ENCODE measurements around the gene GABBR2.
"Not testable (repeated sequence)": the region's sequence is repeated elsewhere in the genome, so short reads cannot be mapped to it uniquely, and the experiment has no call there.

The GABBR2 gene

DNA sequence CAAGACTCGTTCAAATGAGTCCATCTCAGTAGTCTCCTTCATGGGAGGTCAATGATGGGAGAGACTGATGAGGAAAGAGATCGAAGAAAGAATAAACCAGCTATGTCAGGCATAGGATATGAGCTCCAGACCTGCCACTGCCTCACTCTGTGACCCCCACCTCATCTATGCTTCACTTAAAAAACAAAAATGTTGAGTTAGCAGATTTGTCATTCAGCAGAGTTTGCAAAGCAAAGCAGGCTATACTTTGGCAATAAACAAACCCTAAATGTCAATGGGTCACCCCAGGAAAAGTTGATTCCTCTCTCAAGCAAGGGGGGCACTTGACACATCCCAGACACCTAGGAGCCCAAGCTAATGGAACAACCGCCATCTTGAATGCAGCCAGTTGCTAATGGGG lies 117.0 kb downstream of the GABBR2 start:
- no peak for DNase-seq (ENCODE audit: low read depth)
- H3K4me3 ChIP-seq (ENCODE audit: low read depth, low read length) = no peak overlapping the region
- TF ChIP-seq, protein P1, sequence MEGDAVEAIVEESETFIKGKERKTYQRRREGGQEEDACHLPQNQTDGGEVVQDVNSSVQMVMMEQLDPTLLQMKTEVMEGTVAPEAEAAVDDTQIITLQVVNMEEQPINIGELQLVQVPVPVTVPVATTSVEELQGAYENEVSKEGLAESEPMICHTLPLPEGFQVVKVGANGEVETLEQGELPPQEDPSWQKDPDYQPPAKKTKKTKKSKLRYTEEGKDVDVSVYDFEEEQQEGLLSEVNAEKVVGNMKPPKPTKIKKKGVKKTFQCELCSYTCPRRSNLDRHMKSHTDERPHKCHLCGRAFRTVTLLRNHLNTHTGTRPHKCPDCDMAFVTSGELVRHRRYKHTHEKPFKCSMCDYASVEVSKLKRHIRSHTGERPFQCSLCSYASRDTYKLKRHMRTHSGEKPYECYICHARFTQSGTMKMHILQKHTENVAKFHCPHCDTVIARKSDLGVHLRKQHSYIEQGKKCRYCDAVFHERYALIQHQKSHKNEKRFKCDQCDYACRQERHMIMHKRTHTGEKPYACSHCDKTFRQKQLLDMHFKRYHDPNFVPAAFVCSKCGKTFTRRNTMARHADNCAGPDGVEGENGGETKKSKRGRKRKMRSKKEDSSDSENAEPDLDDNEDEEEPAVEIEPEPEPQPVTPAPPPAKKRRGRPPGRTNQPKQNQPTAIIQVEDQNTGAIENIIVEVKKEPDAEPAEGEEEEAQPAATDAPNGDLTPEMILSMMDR (IDR thresholded peaks at IDR 0.05; ENCODE audit: control insufficient read depth, extremely low read depth, insufficient read depth) = no peak

DNA sequence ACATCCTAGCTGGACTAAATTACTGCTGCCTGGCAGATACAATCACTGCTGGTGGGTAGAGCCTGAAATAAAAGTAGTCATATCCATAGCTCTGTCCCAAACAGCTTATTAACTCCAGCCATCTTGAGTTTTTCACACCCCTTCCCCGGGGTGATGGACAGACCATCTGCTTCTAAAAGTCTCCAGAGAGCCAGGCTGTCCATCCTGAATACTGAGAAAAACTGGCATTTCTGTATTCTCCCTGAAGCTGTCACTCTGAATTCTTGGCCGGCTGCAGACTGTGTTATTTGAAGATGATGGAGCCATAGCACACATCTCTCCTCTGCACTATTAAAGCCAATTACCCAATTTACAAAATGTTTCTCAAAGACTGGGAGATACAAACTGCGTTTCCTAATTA lies 118.6 kb downstream of the GABBR2 start:
- no peak for DNase-seq (ENCODE audit: low read depth)
- no peak overlapping the region for H3K4me3 ChIP-seq (ENCODE audit: low read depth, low read length)
- TF ChIP-seq, protein P1 (IDR thresholded peaks at IDR 0.05; ENCODE audit: control insufficient read depth, extremely low read depth, insufficient read depth) = no peak

DNA sequence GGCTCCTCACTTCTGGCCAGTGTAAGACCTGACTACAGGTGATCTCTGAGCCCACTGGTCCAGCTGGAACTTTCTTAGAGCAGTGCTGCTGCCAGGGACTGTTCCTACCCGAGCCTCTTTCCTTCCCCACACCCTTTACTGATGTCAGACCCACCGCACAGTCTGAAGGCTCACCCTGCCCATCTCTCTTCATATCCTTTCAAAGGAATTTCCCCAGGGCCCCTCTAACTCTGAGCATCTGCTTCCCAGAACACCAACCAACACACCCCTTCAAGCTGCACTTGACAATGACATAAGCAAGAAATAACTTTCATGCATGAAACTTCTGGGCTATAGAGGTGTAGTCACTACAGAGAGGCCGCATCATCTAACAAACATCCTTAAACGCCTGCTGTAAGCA lies 119.6 kb downstream of the GABBR2 start:
- H3K4me3 ChIP-seq (ENCODE audit: low read depth, low read length) = no peak overlapping the region
- no peak for DNase-seq (ENCODE audit: low read depth)
- TF ChIP-seq, protein P1 (IDR thresholded peaks at IDR 0.05; ENCODE audit: control insufficient read depth, extremely low read depth, insufficient read depth) = no peak

DNA sequence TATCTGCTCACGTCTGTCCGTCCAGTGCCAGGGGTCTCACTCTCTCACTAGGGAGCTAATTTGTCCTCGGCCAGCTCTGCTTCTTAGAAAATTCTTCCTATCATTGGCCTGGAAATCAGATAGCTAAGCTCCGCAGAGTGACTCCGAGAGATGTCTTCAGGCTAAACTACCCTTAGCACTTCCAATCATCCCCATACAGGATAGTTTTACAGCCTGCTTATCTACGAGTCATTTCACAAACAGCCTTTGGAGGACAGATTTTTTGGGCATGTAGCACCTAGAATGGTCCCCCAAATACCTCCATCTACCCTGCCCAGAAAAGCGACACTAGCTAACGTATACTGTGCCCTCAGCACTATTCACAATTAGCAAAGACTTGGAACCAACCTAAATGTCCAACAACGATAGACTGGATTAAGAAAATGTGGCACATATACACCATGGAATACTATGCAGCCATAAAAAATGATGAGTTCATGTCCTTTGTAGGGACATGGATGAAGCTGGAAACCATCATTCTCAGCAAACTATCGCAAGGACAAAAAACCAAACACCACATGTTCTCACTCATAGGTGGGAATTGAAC lies 123.8 kb downstream of the GABBR2 start:
- DNase-seq (ENCODE audit: low read depth); H3K4me3 ChIP-seq (ENCODE audit: low read depth, low read length): not testable (repeated sequence)

DNA sequence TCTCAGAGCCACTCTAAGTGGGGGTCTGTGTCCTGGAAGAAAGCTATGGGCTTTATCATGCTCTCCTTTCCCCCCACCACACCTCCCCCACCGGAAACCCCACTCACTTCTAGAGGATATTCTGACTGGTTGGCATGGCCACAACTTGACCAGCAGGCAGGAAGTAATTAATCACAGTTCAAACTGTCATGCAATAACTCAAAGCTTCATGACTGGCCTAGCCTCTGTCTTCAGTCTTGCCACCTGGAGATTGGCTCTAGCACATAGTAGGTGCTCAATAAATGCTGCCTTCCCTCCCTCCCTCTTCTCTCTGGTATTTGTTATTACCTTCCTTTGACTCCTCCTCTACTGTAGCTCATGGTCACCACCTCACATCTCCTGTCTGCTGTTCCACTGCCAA lies 124.7 kb downstream of the GABBR2 start:
- TF ChIP-seq, protein P1 (IDR thresholded peaks at IDR 0.05; ENCODE audit: control insufficient read depth, extremely low read depth, insufficient read depth) = no peak
- H3K4me3 ChIP-seq (ENCODE audit: low read depth, low read length) = no peak overlapping the region
- no peak for DNase-seq (ENCODE audit: low read depth)

DNA sequence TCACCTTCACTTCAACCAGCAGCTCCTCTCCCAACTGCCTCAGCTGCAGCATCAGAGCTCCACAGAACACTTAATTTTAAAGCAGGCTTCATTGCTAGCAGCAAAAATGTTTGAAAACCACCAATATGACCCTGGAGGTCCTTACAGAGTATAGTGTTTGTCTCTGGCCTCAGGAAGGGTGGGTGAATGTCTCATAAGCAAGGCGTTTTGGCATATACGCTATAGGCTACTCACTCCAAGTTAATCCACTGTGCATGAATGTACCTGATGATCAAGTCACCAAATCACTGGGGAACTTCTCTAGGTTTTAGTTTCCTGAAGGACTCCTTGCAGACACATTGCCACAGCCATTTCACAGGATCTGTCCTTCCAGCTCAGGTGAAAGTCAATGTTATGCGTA lies 125.3 kb downstream of the GABBR2 start:
- no peak for DNase-seq (ENCODE audit: low read depth)
- H3K4me3 ChIP-seq (ENCODE audit: low read depth, low read length) = no peak overlapping the region
- TF ChIP-seq, protein P1 (IDR thresholded peaks at IDR 0.05; ENCODE audit: control insufficient read depth, extremely low read depth, insufficient read depth) = no peak

DNA sequence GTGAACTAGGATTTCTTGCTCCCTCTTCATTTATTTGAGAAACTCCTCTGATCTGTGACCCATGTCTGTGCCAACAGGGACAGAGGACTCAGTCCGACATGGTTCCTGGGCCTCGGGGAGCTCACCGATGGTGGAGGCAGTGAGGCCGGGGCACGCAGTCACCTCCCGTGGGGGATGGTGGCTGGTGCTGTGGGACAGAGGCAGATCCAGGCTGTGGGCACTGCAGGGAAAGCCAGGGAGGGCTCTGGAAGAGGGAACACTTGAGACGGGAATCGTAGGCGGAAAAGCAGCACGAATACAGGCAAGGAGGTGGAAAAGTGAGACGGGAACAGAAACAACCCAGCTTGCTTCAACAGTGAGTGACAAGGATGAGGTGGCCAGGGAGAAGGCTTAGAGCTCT lies 127.8 kb downstream of the GABBR2 start:
- no peak for DNase-seq (ENCODE audit: low read depth)
- TF ChIP-seq, protein P1 (IDR thresholded peaks at IDR 0.05; ENCODE audit: control insufficient read depth, extremely low read depth, insufficient read depth) = no peak
- H3K4me3 ChIP-seq (ENCODE audit: low read depth, low read length) = no peak overlapping the region

All from LNCaP clone FGC (cell line).